OCI-LY7 (cell line): ENCODE measurements around the gene CPSF3. TPM values are rescaled to one million over a fixed set of nuclear protein-coding genes. Genes with fewer than 3 reads are reported as not detected.

Source experiments
- BruUV-seq: library from RNA; stranded (reverse); fragments of 400-500 nt; replicated peaks from 2 replicates; lab custom pipeline; 2021; lab: Mats Ljungman, UMichigan
- CTCF ChIA-PET: fragments of 300-600 bp; sonication (Branson Sonifier 250); formaldehyde crosslinking; loops from one replicate; lab custom pipeline; 2022; ENCODE audit warnings: antibody characterized with exemption; ENCODE audit not compliant: unreplicated experiment; lab: Charles Lee
- POLR2A ChIA-PET: fragments of 300-600 bp; sonication (Branson Sonifier 250); formaldehyde crosslinking; loops from one replicate; lab custom pipeline; 2022; ENCODE audit warnings: antibody characterized with exemption; lab: Charles Lee
- DNase-seq: peaks from one replicate; pipeline ENCODE4 v3.0.0-alpha.2; 2015; ENCODE audit warnings: low spot score
- H2AFZ ChIP-seq: fragments of 200-600 bp; sonication (generic), shearing (Covaris generic); 2 replicates; pipeline ENCODE4 v1.6.1; 2014; ENCODE audit warnings: mild to moderate bottlenecking, antibody characterized with exemption, low read length, moderate library complexity
- H3K27ac ChIP-seq: fragments of 200-600 bp; sonication (generic); 2 replicates; pipeline ENCODE4 v1.5.1; 2014; ENCODE audit warnings: mixed run types, low read depth, mild to moderate bottlenecking, moderate library complexity, low read length, inconsistent platforms; ENCODE audit not compliant: poor library complexity, severe bottlenecking
- H3K36me3 ChIP-seq: fragments of 200-600 bp; sonication (generic); 2 replicates; pipeline ENCODE4 v1.6.1; 2014; ENCODE audit warnings: mild to moderate bottlenecking, antibody characterized with exemption, low read length, moderate library complexity, mixed read lengths; ENCODE audit not compliant: insufficient read depth
- H3K4me1 ChIP-seq: fragments of 200-600 bp; sonication (generic); 2 replicates; pipeline ENCODE4 v1.5.1; 2014; ENCODE audit warnings: mild to moderate bottlenecking, low read length; ENCODE audit not compliant: insufficient read depth, poor library complexity, severe bottlenecking
- H3K4me2 ChIP-seq: fragments of 200-600 bp; sonication (generic); 2 replicates; pipeline ENCODE4 v1.6.1; 2014; ENCODE audit warnings: mild to moderate bottlenecking, low read length
- H3K4me3 ChIP-seq: fragments of 200-600 bp; sonication (generic); 2 replicates; pipeline ENCODE4 v1.5.1; 2014; ENCODE audit warnings: mild to moderate bottlenecking, low read depth, low read length; ENCODE audit not compliant: poor library complexity, severe bottlenecking
- H3K79me2 ChIP-seq: fragments of 200-600 bp; sonication (generic); 2 replicates; pipeline ENCODE4 v1.6.1; 2016; ENCODE audit warnings: low read depth, mild to moderate bottlenecking, low read length, moderate library complexity, mixed read lengths; ENCODE audit not compliant: insufficient read depth
- H3K9me2 ChIP-seq: fragments of 200-600 bp; sonication (generic); 2 replicates; pipeline ENCODE4 v1.6.1; 2016; ENCODE audit warnings: mild to moderate bottlenecking, low read length, mixed read lengths; ENCODE audit not compliant: insufficient read depth
- H3K9me3 ChIP-seq: fragments of 200-600 bp; sonication (generic); 2 replicates; pipeline ENCODE4 v1.6.1; 2014; ENCODE audit warnings: mild to moderate bottlenecking, mixed run types, low read length, mixed read lengths
- H4K20me1 ChIP-seq: fragments of 200-600 bp; sonication (generic); 2 replicates; pipeline ENCODE4 v1.6.1; 2014; ENCODE audit warnings: mild to moderate bottlenecking, antibody characterized with exemption, low read length, moderate library complexity, mixed read lengths; ENCODE audit not compliant: insufficient read depth
- EZH2phosphoT487 ChIP-seq: fragments of 200-600 bp; sonication (generic); IDR thresholded peaks from 2 replicates; pipeline ENCODE4 v1.6.1; 2018; ENCODE audit warnings: low read depth, borderline replicate concordance, mild to moderate bottlenecking, mixed run types, antibody characterized with exemption, low read length, moderate library complexity, mixed read lengths
- intact Hi-C: fragments of 100-400 bp; cut with micrococcal nuclease; formaldehyde crosslinking; loops from one replicate; pipeline ENCODE4 v1.10.0; 2022; ENCODE audit not compliant: unreplicated experiment
- total RNA-seq, 2 experiments: library from RNA; depleted of rRNA in 1 of 2; stranded (reverse); fragments of >200 nt in 1 of 2; shearing (Covaris generic) in 1 of 2; gene quantifications; 2 replicates each; pipeline ENCODE4 v1.2.3, GENCODE V29; 2014 to 2022
- TF ChIP-seq, protein P1 (sequence below): fragments of 200-600 bp; sonication (generic); conservative IDR thresholded peaks from 2 replicates; pipeline ENCODE4 v1.5.1; 2014; ENCODE audit warnings: mild to moderate bottlenecking, antibody characterized with exemption, low read length, moderate library complexity, mixed read lengths

Gene CPSF3
- total RNA-seq, 2 experiments from 2014 or later = 54.5 to 88.3 TPM

DNA sequence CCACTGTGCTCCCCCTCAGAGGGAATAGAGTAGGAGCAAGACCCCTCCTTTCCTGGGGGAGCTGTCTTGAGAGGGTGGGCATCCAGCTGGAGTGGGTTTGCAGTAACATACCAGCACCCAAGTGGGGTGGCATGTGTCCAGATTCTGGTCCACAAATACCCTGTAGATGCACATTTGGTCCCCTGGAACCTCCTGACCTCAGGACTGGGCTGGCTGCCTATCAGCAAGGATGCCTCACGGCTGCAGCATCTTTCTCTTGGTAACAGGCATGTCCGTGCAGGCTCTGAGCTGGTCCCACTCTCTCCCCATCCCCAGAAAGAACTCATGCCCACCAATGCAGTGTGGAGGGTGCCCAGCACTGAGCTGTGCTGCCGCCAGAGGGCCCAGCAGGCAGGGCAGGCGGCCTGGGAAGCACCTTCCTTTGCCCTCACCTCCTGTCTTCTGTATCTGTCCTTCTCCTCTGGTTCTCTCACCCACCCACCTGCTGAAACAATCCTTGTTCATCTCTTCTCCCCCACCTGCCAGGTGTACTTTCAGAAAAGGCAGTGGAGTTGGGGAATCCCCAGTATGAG lies 47.5 kb upstream of the CPSF3 start:
- peak; percentile 61 for DNase-seq
- no peak overlapping the region for H3K4me3 ChIP-seq
- H3K9me2 ChIP-seq = no peaks in the 10 kb centered on the region
- H3K4me1 ChIP-seq = peaks cover 46% of the 10 kb centered on the region
- no peaks in the 10 kb centered on the region for H3K36me3 ChIP-seq
- no peak overlapping the region for H3K27ac ChIP-seq
- POLR2A ChIA-PET = interaction anchor here (0.7 to 1.1 kb wide), 2 partner anchors 9 to 114 kb away, joined by 3 read pairs; no protein-coding TSS in a partner anchor
- CTCF ChIA-PET = interaction anchor here (1.0 to 1.1 kb wide), 2 partner anchors 25 to 237 kb away, joined by 3 read pairs; no protein-coding TSS in a partner anchor
- no peaks in the 10 kb centered on the region for H3K79me2 ChIP-seq
- H3K4me2 ChIP-seq = no peak overlapping the region
- no TSS peak for BruUV-seq
- no peak for TF ChIP-seq EZH2phosphoT487
- TF ChIP-seq, protein P1, sequence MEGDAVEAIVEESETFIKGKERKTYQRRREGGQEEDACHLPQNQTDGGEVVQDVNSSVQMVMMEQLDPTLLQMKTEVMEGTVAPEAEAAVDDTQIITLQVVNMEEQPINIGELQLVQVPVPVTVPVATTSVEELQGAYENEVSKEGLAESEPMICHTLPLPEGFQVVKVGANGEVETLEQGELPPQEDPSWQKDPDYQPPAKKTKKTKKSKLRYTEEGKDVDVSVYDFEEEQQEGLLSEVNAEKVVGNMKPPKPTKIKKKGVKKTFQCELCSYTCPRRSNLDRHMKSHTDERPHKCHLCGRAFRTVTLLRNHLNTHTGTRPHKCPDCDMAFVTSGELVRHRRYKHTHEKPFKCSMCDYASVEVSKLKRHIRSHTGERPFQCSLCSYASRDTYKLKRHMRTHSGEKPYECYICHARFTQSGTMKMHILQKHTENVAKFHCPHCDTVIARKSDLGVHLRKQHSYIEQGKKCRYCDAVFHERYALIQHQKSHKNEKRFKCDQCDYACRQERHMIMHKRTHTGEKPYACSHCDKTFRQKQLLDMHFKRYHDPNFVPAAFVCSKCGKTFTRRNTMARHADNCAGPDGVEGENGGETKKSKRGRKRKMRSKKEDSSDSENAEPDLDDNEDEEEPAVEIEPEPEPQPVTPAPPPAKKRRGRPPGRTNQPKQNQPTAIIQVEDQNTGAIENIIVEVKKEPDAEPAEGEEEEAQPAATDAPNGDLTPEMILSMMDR = peak; percentile 79
- no peaks in the 10 kb centered on the region for H4K20me1 ChIP-seq
- no peak overlapping the region for H2AFZ ChIP-seq
- intact Hi-C loops = no loop called here
- H3K9me3 ChIP-seq = no peaks in the 10 kb centered on the region

DNA sequence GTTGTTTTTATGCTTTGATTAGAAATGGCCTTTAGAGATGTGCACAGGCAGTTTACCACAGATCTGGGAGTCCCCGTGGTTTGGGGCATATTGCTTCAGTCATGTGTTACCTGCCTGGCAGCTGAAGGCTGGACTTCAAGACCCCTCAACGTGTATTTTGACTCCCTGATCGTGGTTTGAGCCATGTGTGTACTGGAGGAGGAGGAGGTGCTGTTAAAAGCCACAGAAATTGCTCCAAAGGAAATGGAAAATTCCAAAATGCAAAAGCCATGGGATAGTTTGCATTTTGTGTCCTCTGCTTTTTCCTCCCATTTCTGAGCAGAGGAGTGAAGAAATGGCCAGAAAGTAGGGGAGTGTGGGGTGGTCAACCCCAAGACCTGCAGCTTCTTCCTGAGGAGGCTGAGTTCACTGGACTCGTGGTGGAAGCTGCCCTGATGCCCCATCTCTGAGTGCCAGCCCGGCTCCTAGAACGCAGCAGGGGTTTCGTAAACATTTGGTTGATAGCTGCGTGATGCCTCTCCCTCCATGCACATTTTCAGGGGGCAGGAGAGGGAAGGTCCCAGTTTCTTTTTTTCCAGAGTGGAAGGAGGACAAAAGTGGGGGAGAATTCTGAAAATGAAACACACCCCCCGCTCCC lies 45.9 kb upstream of the CPSF3 start:
- intact Hi-C loops = no loop called here
- TF ChIP-seq EZH2phosphoT487 = no peak
- TF ChIP-seq, protein P1 = no peak
- H3K4me3 ChIP-seq = no peak overlapping the region
- H2AFZ ChIP-seq = no peak overlapping the region
- H3K9me3 ChIP-seq = no peaks in the 10 kb centered on the region
- no peak overlapping the region for H3K27ac ChIP-seq
- no TSS peak for BruUV-seq
- CTCF ChIA-PET = no interaction called here
- POLR2A ChIA-PET = interaction anchor here (0.6 to 0.7 kb wide), 2 partner anchors 44 to 198 kb away, joined by 3 to 4 read pairs; no protein-coding TSS in a partner anchor
- H3K4me1 ChIP-seq = peaks cover 32% of the 10 kb centered on the region
- no peaks in the 10 kb centered on the region for H3K9me2 ChIP-seq
- no peaks in the 10 kb centered on the region for H3K36me3 ChIP-seq
- no peaks in the 10 kb centered on the region for H3K79me2 ChIP-seq
- DNase-seq = no peak
- 0 out of 2 replicates have a peak overlapping the region, but pooled peaks have one; percentile 3 for H3K4me2 ChIP-seq
- no peaks in the 10 kb centered on the region for H4K20me1 ChIP-seq
